ENCODE data around the gene PAQR4.
A peak's percentile ranks its signal among the peaks of the same experiment; 100 is the strongest.
"Not testable (repeated sequence)": the region's sequence is repeated elsewhere in the genome, so short reads cannot be mapped to it uniquely, and the experiment has no call there.

Gene PAQR4

DNA sequence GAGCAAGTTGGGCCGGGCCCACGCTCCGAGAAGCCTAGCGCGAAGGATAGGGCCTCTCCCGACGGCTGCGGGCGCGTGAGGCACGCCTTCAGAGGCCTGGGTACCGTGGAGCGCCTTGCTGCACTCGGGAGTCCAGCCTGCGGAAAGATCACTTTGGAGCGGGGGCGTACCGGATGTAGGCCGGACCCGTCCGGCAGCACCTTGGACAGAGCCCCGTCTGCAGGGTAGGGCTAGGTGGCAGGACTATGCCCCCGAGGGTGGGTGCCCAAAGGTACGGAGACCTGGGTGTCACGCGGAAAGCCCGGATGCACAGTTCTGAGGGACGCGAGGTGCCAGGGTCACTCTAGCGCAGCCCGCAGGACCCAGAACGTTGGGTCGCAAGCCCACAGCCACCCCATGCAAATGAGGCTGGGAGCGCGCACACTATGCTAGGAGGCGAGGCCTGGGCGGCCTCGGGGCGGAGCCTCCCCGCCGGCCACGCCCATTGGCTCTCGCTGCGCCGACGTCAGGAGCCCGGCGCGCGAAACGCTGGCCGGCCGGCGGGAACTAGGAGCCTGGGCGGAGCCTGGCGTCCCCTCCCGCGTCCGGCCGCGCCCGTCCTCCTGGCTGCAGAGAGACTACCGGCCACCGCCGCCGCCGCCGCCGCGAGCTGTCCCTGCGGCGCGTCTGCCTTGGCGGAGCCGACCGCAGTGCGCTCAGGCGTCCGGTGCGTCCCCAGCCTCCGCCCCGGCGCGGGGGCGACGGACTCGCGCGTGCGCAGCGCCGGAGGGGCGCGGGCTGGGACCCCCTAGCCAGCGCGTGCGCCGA, at the start of gene PAQR4:
TSS of gene PAQR4 (plus strand) at position 611 of the 807 bp plus-strand sequence. CDS start 327 bp downstream, outside the sequence.
- peak in 2 of 3 experiments; percentile 57 to 81 for DNase-seq (ENCODE audit: low read depth in 2 of 3, low spot score in 2 of 3)

DNA sequence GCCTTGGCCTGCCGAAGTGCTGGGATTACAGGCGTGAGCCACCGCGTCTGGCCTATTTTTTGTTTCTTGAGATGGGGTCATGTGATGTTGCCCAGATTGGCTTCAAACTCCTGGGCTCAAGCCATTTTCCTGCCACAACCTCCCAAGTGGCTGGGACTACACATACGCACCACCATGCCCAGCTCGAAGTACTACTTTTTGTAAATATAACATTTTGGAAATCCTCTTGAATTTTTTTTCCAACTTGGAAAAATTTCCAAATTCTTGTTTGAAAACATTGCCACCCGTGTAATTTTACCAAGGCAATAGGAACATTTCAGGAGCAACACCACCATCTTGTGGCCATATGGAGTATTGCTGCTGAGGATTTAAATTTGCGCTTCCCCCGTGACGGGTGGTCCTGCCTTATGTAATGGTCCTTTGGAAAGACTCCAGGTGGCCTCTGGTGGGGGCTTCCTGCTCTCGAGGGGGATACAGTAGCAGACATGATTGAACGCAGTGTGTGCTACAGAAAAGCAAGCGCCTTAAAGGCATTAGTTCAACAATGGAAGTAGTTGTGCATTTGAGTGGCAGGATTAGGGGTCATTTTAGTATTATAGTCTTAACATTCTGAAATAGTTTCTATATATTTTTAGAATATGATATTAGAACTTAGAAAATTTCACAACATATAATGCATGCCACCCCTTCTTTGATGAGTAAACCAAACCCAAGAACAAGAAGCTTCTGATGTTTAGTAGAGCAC, 49.5 kb upstream of the PAQR4 start:
- DNase-seq (ENCODE audit: low read depth in 2 of 3, low spot score in 2 of 3), result peak in 2 of 3 experiments; percentile 20 to 36

DNA sequence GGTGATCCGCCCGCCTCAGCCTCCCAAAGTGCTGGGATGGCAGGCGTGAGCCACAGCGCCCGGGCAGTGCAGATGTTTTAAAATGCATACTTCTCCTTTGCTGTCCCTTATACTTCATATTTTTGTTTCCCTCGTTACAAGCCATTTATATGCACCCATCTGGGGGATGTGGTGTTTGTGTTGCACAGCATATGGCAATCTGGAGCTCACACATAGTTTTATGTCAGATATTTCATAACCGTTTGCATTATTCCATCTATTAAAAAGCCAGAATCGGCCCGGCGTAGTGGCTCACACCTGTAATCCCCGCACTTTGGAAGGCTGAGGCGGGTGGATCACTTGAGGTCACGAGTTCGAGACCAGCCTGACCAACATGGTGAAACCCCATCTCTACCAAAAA, 45.7 kb upstream of the PAQR4 start:
- no peak for DNase-seq (ENCODE audit: low read depth in 2 of 3, low spot score in 2 of 3)

- DNase-seq (ENCODE audit: low read depth in 2 of 3, low spot score in 2 of 3), result no peak
Observed at GRCh38 chr16:2924901-2925755, 44.0 kb upstream of the PAQR4 start.

GRCh38 chr16:2925951-2926649, 43.0 kb upstream of the PAQR4 start:
- no peak for DNase-seq (ENCODE audit: low read depth in 2 of 3, low spot score in 2 of 3)

DNA sequence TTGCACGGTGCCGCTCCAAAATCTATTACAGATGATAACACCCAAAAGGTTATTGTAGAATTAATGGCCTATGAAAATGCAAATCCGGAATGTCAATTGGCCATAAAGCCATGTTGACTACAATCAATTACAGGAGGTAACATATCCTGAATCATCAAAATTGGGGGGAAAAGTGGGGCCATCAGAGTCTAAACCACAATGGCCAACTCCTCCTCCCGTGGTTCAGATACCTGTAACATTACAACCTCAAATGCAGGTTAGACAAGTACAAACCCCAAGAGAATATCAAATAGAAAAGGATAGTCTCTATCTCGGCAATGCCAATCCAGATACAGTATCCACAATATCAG, 42.5 kb upstream of the PAQR4 start:
- no peak for DNase-seq (ENCODE audit: low read depth in 2 of 3, low spot score in 2 of 3)

- peak; percentile 64 to 82 (median 82) for DNase-seq (ENCODE audit: low read depth in 2 of 3, low spot score in 2 of 3)
Observed at GRCh38 chr16:2927010-2927646, 42.0 kb upstream of the PAQR4 start.

DNA sequence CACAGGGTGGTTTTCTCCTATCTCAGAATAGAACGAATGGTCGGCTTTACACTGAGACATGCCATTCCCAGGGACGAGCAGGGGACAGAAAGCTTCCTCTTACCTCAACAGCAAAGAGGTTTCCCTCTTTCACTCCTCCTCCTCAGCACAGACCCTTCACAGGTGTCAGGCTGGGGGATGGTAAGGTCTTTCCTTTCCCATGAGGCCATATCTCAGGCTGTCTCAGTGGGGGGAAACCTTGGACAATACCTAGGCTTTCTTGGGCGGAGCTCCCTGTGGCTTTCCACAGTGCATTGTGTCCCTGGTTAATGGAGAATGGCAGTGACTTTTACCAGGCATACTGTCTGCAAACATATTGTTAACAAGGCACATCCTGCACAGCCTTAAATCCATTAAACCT, 41.0 kb upstream of the PAQR4 start:
- not testable (repeated sequence) for DNase-seq (ENCODE audit: low read depth in 2 of 3, low spot score in 2 of 3)

- DNase-seq (ENCODE audit: low read depth in 2 of 3, low spot score in 2 of 3), result no peak
Observed at GRCh38 chr16:2928796-2929195, 40.4 kb upstream of the PAQR4 start.

DNA sequence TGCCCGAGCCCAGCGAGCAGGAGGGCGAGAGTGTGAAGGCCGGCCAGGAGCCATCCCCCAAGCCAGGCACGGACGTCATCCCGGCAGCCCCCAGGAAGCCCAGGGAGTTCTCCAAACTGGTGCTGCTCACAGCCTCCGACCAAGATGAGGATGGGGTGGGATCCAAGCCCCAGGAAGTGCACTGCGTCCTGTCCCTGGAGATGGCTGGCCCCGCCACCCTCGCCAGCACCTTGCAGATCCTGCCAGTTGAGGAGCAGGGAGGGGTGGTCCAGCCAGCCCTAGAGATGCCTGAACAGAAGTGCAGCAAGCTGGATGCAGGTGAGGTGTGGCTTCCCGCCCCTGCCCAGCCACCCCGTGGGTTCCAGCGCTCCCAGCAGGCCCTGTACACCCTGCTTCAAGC, 39.5 kb upstream of the PAQR4 start:
- no peak for DNase-seq (ENCODE audit: low read depth in 2 of 3, low spot score in 2 of 3)

DNA sequence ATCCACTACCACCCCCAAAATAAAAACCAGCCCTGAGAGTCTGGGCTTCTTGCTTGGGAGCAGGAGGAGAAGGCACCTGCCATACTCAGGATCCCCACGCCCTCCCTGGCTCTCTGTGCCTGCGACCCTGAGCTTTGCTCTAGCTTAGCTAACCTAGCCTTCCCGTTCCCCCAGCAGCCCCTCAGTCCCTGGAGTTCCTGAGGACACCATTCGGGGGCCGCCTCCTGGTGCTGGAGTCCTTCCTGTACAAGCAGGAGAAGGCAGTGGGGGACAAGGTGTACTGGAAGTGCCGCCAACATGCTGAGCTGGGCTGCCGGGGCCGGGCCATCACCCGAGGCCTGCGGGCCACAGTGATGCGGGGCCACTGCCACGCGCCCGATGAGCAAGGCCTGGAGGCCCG, 38.9 kb upstream of the PAQR4 start:
- DNase-seq (ENCODE audit: low read depth in 2 of 3, low spot score in 2 of 3), result no peak

GRCh38 chr16:2931231-2931914, 37.8 kb upstream of the PAQR4 start:
- DNase-seq (ENCODE audit: low read depth in 2 of 3, low spot score in 2 of 3), result not testable (repeated sequence)

DNA sequence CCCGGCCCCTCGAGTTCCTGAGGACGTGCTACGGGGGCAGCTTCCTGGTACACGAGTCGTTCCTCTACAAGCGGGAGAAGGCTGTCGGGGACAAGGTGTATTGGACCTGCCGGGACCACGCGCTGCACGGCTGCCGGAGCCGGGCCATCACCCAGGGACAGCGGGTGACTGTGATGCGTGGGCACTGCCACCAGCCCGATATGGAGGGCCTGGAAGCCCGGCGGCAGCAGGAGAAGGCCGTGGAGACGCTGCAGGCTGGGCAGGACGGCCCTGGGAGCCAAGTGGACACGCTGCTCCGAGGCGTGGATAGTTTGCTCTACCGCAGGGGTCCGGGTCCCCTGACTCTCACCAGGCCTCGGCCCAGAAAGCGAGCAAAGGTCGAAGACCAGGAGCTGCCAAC, 36.0 kb upstream of the PAQR4 start:
- DNase-seq (ENCODE audit: low read depth in 2 of 3, low spot score in 2 of 3), result no peak

GRCh38 chr16:2933701-2934100, 35.4 kb upstream of the PAQR4 start:
- DNase-seq (ENCODE audit: low read depth in 2 of 3, low spot score in 2 of 3), result no peak

GRCh38 chr16:2934450-2934849, 34.7 kb upstream of the PAQR4 start:
- no peak for DNase-seq (ENCODE audit: low read depth in 2 of 3, low spot score in 2 of 3)

DNA sequence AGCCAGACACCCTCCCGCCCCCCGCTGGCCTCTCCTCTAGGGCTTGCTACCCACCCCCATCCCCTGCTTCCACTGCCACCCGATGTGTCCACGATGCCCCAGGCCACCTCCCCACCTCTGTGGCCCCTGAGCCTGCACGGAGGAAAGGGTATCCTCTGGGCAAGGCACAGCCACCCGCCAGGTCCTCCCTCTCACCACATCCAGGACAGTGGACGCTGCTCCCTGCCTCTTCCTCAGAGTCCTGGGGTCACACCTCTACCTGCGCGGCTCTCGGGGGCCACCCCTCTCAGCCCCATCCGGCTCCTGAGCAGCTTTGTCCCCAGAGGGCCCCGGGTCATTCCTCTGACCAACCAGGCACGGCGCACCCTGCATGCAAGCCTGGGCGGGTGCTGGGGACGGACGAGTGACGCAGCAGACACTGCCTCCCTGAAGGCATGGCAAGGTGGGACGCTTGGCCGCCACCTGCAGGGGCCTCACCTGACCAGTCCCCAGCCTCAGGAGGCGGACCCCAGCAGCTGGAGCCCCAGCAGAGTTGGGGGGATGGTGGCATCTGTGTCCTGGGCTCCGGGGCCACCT, 32.6 kb upstream of the PAQR4 start:
- no peak for DNase-seq (ENCODE audit: low read depth in 2 of 3, low spot score in 2 of 3)

- DNase-seq (ENCODE audit: low read depth in 2 of 3, low spot score in 2 of 3), result no peak
Observed at GRCh38 chr16:2937170-2937569, 32.0 kb upstream of the PAQR4 start.

DNA sequence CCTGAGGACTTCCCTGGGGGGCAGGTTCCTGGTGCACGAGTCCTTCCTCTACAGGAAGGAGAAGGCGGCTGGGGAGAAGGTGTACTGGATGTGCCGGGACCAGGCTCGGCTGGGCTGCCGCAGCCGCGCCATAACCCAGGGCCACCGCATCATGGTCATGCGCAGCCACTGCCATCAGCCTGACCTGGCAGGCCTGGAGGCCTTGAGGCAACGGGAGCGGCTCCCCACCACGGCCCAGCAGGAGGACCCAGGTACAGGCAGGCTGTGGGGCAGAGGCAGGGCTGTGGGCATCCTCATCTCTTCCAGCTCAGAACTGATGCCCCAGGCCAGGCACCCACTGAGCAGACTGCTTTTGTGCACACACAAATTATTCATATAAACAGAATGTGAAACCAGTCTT, 30.9 kb upstream of the PAQR4 start:
- DNase-seq (ENCODE audit: low read depth in 2 of 3, low spot score in 2 of 3), result no peak

DNA sequence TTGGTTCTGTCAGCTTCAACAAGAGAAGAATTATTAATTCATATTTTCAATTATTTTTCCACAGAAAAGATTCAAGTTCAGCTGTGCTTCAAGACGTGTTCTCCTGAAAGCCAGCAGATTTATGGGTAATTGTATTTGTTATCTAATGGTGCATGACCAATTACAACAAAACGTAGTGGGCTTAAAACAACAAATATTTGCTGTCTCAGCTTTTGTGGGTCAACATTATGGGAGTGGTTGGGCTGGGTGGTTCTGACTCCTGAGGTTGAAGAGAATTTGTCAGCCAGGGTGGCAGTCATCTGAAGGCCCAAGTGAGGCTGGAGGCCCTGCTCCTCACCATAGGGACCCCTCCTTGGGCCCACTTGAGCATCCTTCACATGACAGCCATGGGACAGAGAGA, 29.2 kb upstream of the PAQR4 start:
- DNase-seq (ENCODE audit: low read depth in 2 of 3, low spot score in 2 of 3), result no peak

DNA sequence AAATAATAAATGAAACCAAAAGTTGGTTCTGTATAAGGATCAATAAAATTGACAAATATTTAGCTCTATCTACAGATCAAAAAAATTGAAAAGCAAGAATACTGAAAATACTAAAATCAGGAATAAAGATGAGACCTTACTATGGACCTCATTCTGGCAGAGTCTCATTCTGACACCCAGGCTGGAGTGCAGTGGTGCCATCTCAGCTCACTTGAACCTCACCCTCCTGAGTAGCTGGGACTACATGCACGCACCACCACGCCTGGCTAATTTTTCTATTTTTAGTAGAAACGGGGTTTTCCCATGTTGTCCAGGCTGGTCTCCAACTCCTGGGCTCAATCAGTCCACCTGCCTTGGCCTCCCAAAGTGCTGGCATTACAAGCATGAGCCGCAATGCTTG, 27.1 kb upstream of the PAQR4 start:
- DNase-seq (ENCODE audit: low read depth in 2 of 3, low spot score in 2 of 3), result no peak

All from activated CD8-positive, alpha-beta memory T cell treated with anti-CD3 and anti-CD28 coated beads for 48 hours (primary cell).